8988T (cell line): Measurements from ENCODE around the gene GPN2.

Experiments used
- DNase-seq: peaks from one replicate; pipeline ENCODE4 v3.0.0; 2011

Gene GPN2

GRCh38 chr1:26831546-26832248 lies 58.4 kb downstream of the GPN2 start:
- no peak for DNase-seq

GRCh38 chr1:26831059-26831458 lies 59.0 kb downstream of the GPN2 start:
- no peak for DNase-seq

GRCh38 chr1:26829184-26829911 lies 60.7 kb downstream of the GPN2 start:
- DNase-seq = no peak

- no peak for DNase-seq
Measured at GRCh38 chr1:26828411-26828991, 61.6 kb downstream of the GPN2 start.

GRCh38 chr1:26827663-26828062 lies 62.4 kb downstream of the GPN2 start:
- DNase-seq = no peak

- DNase-seq = no peak
Measured at GRCh38 chr1:26827106-26827604, 62.9 kb downstream of the GPN2 start.

- peak; percentile 62 for DNase-seq
Measured at GRCh38 chr1:26826261-26827105, 63.6 kb downstream of the GPN2 start, which contains the start of gene ZDHHC18. Gene ZDHHC18 (plus strand): TSS chr1:26826688. CDS start chr1:26826805, 117 bp downstream.
